B cell (primary cell): ENCODE results near the gene DNAJC7.

Source experiments
- CTCF ChIP-seq: fragments of 200-600 bp; IDR thresholded peaks from one replicate; pipeline ENCODE4 v1.8.0; 2022; ENCODE audit warnings: antibody characterized with exemption, mild to moderate bottlenecking
- EZH2 ChIP-seq: IDR thresholded peaks from 2 replicates; pipeline ENCODE4 v1.6.1; 2012; ENCODE audit warnings: borderline replicate concordance, low read depth, mild to moderate bottlenecking, moderate library complexity, low read length; ENCODE audit not compliant: insufficient read depth, poor library complexity, severe bottlenecking

GRCh38 chr17:41986634-41987033, 30.6 kb downstream of the DNAJC7 start:
- TF ChIP-seq CTCF (no peak), EZH2 (no peak)
